NCI-H524 treated with DMSO at 0.1 percent for 48 hours (cell line): ENCODE results near the gene PODN.

Experiments used
- DNase-seq: peaks from one replicate; lab custom pipeline; 2025; lab: John Stamatoyannopoulos, UW

PODN gene

GRCh38 chr1:53050310-53050709 is 11.7 kb upstream of the PODN start:
- DNase-seq: no peak

GRCh38 chr1:53051676-53052075 is 10.3 kb upstream of the PODN start:
- DNase-seq: no peak

DNA sequence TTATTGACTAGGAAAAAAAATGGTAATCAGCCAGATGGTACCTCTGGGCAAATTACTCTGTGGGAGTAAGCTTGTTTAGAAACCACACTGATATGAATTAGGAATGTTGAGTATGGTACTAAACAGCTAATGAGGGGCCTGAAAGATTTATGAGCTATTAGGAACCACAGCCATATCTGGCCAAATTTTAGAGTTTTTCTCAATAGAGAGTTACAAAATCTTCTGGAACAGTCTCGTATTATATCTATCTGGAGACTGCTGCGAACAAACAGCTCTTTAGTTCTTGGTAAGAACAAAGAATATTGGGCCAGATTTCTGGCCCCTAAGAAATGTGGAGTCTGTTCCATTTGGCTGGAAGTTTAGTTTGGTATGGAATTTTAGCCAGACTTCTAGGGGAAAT is 4.9 kb upstream of the PODN start:
- no peak for DNase-seq

- DNase-seq: no peak
Measured at GRCh38 chr1:53060579-53060978, 1.4 kb upstream of the PODN start.

DNA sequence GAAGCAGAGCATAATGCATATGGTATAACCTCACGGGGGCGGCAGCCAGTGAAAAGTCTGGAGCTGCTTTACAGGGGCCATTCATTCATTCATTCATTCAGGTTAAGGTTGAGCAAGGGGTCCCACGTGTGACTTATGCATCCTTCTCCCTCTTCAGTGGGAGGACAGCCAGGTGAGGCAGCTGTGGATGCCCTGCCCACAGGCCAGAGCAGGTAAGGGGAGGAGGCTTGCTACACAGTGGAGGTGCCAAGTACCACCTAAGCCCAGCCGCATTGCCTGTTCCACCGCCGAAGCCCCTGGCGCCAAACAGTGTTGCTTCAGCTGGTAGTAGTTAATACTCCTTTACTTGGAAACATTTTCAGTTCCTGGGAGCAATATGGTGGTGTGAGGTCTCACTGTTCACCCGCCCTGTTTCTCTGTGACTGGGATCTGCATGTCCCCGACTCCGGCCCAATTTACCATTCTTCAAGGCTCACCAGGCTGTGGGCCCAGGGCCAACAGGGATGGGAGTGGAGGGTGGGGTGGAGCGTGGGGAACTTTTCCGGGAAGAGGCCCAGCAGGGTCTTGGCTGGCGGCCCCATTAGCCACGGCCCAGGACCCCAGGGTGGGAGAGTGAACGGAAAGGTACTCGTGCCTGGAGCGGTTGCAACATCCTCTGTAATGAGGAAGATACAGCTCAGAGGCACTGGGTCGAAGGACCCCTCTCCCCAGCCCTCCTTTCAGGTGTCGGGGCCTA is 722 bp upstream of the PODN start:
- DNase-seq: no peak

- no peak for DNase-seq
Measured at GRCh38 chr1:53062708-53063591, 937 bp downstream of the PODN start.

GRCh38 chr1:53063744-53064515 is 1.9 kb downstream of the PODN start:
- no peak for DNase-seq

- DNase-seq: no peak
Measured at GRCh38 chr1:53065391-53065790, 3.4 kb downstream of the PODN start.

DNA sequence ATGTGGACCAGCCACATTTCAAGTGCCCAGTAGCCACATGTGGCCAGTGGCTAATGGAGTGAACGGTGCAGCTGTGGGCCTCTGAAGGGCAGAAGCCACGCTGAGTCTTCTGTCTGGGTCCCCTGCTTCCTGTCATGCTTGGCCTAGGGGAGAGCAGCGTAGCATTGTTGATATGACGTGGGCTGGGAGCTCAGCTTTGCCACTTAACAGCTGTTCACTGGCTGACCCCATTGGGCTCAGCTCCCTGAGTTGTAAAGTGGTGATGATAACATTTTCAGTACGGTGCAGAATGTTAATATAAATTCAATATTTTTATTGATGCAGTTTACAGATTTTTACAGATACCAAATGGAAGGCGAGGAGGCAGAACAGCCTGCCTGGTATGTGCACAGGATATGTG is 4.5 kb downstream of the PODN start:
- DNase-seq: no peak

- no peak for DNase-seq
Measured at GRCh38 chr1:53066891-53067738, 5.1 kb downstream of the PODN start.

DNA sequence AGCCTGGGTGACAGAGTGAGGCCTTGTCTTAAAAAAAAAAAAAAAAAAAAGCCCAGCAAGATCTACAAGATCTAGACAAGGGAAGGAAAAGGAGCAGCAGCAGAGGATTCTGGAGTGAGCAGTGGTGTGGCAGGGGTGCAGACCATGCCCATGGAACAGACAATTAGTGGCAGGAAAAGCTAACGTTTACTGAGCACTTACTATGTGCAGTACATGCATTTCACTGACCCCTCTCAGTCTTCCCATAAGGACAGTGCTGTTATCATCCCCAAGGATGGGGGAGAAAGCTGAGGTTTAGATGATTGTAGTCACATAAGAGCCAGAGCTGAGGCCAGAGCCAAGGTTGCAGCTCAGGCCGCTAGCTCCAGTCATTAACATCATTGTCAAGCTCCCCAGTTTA is 5.9 kb downstream of the PODN start:
- DNase-seq: no peak

GRCh38 chr1:53068314-53069099 is 6.5 kb downstream of the PODN start:
- DNase-seq: no peak

GRCh38 chr1:53069265-53069662 is 7.3 kb downstream of the PODN start:
- no peak for DNase-seq

DNA sequence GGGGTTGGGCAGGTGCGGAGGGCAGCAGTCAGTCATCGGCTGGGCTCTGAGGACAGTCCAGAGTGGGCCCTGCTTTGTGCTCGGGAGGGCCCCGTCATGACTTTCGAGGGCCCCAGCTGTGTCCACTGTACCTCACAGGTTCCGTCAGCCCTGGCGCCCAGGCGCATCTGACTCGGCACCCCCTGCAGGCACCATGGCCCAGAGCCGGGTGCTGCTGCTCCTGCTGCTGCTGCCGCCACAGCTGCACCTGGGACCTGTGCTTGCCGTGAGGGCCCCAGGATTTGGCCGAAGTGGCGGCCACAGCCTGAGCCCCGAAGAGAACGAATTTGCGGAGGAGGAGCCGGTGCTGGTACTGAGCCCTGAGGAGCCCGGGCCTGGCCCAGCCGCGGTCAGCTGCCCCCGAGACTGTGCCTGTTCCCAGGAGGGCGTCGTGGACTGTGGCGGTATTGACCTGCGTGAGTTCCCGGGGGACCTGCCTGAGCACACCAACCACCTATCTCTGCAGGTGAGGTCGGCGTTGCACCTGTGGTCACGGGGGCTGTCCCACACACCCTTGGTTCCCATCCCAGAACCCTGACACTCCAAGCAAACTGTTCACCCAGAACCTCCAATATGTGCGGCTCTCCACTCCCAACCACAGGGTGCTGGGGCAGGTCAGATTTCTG is 7.8 kb downstream of the PODN start:
- DNase-seq: no peak

- no peak for DNase-seq
Measured at GRCh38 chr1:53070621-53071020, 8.6 kb downstream of the PODN start.

- DNase-seq: no peak
Measured at GRCh38 chr1:53071167-53071865, 9.3 kb downstream of the PODN start.

DNA sequence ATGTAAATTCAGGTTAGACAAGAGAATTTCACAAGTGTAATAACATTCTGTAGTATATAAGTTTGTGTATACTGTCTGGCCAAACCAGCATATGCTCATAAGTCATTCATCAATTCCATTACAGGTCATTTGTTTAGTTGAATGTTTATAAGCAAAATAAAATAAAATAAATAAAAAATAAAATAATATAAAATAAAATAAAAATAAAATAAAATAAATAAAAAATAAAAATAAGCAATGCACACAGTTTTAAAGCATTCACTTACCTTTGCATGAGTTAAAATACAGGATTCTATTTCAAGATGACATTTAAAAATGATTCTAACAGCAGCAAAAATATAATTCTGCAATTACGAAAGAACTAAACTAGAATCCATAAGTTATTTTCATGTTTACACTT is 9.9 kb downstream of the PODN start:
- no peak for DNase-seq

DNA sequence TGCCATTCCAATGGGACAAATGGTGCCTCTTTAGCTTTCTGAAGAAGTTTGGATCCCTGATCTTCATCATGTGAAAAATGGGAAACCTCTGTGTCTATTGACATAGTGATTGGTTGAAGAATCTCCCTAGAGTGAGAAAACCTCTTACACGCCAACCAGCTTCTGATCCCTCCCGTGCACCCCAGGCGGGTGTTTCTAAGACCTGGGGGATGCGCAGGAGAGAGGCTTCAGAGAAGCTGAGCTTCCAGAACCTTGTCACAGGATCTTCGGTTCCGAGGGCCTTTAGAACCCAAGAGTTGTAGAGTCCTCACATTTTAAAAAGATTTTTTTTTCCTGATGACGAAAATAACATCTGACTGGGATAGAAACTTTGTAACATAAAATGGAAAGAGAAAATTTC is 11.3 kb downstream of the PODN start:
- no peak for DNase-seq

GRCh38 chr1:53073868-53074311 is 11.9 kb downstream of the PODN start:
- DNase-seq: peak; percentile 50
